HepG2 (cell line): ENCODE measurements around the gene TXLNA. TPM values are rescaled to one million over a fixed set of nuclear protein-coding genes. Genes with fewer than 3 reads are reported as not detected.

Experiments used
- U2AF1 ChIP-seq: fragments of 200-400 bp; formaldehyde crosslinking; optimal IDR thresholded peaks from 2 replicates; pipeline ENCODE3; 2017; ENCODE audit warnings: mild to moderate bottlenecking, low read depth, low read length
- ZNF318 ChIP-seq: sonication (generic); formaldehyde crosslinking; IDR thresholded peaks from 2 replicates; pipeline ENCODE4 v1.4.0; 2020; ENCODE audit warnings: mild to moderate bottlenecking, missing genetic modification reagents
- polyA plus RNA-seq, 8 experiments: library from polyadenylated mRNA; depleted of rRNA in 3 of 8; stranded (reverse) in 7 of 8; unstranded in 1 of 8; fragments of >200 nt; fragmentation: Illumina TruSeq in 4 of 8; extraction: Trizol in 4 of 8; gene quantifications; 2 replicates each; pipeline versions ENCODE4 v1.2.1 to v1.2.3, GENCODE V29; 2011 to 2016; ENCODE audit warnings: low read depth in 4 of 8, missing spikeins in 1 of 8, mixed read lengths in 1 of 8; ENCODE audit not compliant: insufficient read depth in 1 of 8
- total RNA-seq, 5 experiments: library from RNA; depleted of rRNA; stranded (reverse); fragments of >200 nt; fragmentation: Illumina TruSeq; extraction: Trizol; gene quantifications; 2 replicates each; pipeline ENCODE4 v1.2.3, GENCODE V29; 2016; ENCODE audit warnings: low read depth in 1 of 5

Gene TXLNA
- total and polyA plus RNA-seq, 2 of the 13 experiments (the other 11 are each of a cell fraction or from before 2014, with no cell fraction given), result 29.6 to 67.8 TPM

DNA sequence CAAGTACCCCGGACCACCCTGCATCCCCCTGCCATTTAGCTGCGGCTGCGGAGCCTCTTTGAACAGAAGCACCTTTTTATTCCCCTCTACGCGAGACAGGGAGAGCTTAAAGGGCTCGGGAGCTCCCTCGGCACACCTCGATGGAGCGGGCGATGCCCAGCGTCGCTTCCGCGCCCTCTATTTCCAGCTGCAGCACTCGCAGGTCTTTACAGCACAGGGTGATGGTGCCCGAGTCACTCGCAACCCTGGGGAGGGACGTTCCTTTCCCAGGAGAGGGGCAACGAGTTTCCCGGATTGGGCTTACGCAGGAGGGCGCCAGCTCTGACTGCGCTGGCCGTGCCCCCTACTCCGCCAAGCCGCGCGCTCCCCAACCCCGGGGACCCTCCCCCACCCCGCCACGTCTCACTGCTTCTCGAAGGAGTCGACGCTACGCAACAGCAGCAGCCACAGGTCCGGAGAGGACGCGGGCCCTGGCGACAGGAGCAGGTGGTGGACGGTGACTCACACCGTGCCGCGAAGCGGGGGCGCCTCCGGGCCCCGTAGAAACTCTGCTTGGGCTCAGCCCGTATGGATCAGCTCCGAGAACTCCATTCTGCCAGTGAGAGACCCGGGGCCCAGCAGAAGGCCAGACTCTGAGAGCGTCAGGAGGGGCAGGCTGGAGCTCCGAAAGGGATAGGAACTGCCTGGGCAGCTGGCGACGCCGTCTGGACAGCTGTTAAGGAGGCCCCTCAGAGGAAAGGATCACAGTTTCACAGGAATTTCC, 61.7 kb downstream of the TXLNA start (continued):
- TF ChIP-seq ZNF318 (peak; percentile 57; the same call in 1 of the 2 replicates), U2AF1 (no peak)
- TF ChIP-seq, all 625 proteins: peak for 146
